Kidney (tissue), 14 donors: ENCODE data around the gene ZNF653. TPM values are rescaled to one million over a fixed set of nuclear protein-coding genes. Genes with fewer than 3 reads are reported as not detected.

ENCODE experiments used
- DNase-seq, 5 donors: peaks; one replicate each; pipeline ENCODE4 v3.0.0-alpha.2; 2013 to 2020
- FAIRE-seq: peaks from 2 replicates; lab custom pipeline; 2012; peaks lifted over from hg19 to GRCh38; lab: Jason Lieb, UNC
- H3K27ac ChIP-seq, 2 donors: one replicate each; pipeline ENCODE4 v1.7.0; 2013; ENCODE audit warnings: low read depth in 2 of 2, low read length in 2 of 2, inconsistent platforms in 1 of 2
- H3K27me3 ChIP-seq: one replicate; pipeline ENCODE4 v1.7.1; 2013; ENCODE audit warnings: low read length, inconsistent platforms; ENCODE audit not compliant: control insufficient read depth, insufficient read depth
- H3K36me3 ChIP-seq, 3 donors: one replicate each; pipeline versions ENCODE4 v1.7.0 to v1.7.1; 2013; ENCODE audit warnings: low read length in 3 of 3, control low read depth in 1 of 3, inconsistent platforms in 1 of 3; ENCODE audit not compliant: insufficient read depth in 3 of 3, control insufficient read depth in 2 of 3
- H3K4me1 ChIP-seq, 3 donors: one replicate each; pipeline versions ENCODE4 v1.7.0 to v1.7.1; 2013; ENCODE audit warnings: low read length in 3 of 3, inconsistent platforms in 1 of 3, low read depth in 1 of 3; ENCODE audit not compliant: control insufficient read depth in 2 of 3, insufficient read depth in 2 of 3
- H3K4me3 ChIP-seq, 3 donors: one replicate each; pipeline versions ENCODE4 v1.7.0 to v1.8.1; 2013; ENCODE audit warnings: low read length in 3 of 3, control low read depth in 1 of 3, inconsistent platforms in 1 of 3
- H3K9ac ChIP-seq, 3 donors: one replicate each; pipeline versions ENCODE4 v1.7.0 to v1.7.1; 2013; ENCODE audit warnings: low read length in 3 of 3, control low read depth in 1 of 3, inconsistent platforms in 1 of 3
- H3K9me3 ChIP-seq, 3 donors: one replicate each; pipeline versions ENCODE4 v1.7.0 to v1.7.1; 2013; ENCODE audit warnings: low read length in 3 of 3, control low read depth in 1 of 3, inconsistent platforms in 1 of 3; ENCODE audit not compliant: control insufficient read depth in 2 of 3, insufficient read depth in 1 of 3
- CTCF ChIP-seq: IDR thresholded peaks from 3 replicates; pipeline ENCODE4 v1.5.1; 2012; ENCODE audit warnings: mild to moderate bottlenecking, moderate library complexity, borderline replicate concordance; ENCODE audit not compliant: insufficient read depth; ENCODE audit errors: extremely low read depth
- intact Hi-C: fragments of 100-400 bp; cut with DNase I; formaldehyde crosslinking; loops from one replicate; pipeline ENCODE4 v1.11.1; 2022
- polyA plus RNA-seq: library from polyadenylated mRNA; stranded (reverse); fragments of 350-450 nt; fragmentation: Illumina TruSeq; extraction: RNeasy Lipid Tissue Mini Kit (QIAGEN cat#74804); gene quantifications from one replicate; pipeline ENCODE4 v1.2.3, GENCODE V29; 2014; ENCODE audit warnings: low read depth, low replicate concordance; ENCODE audit not compliant: insufficient read depth
- total RNA-seq: library from RNA; stranded (reverse); fragmentation: NEBNext Ultra II Directional; extraction: Animal tissue kit (Norgen Biotek cat#: 25700); gene quantifications from one replicate; pipeline ENCODE4 v1.2.1, GENCODE V29; 2021
- donor health status: control.
- donor health status: control.
- donor health status: control.
- donor health status: control.
- donor health status: control.
- donor health status: DM: yes; HTN: yes; CAD: no.
- donor health status: Normal renal cell carcinoma (clear cell type).

The ZNF653 gene
- total and polyA plus RNA-seq, 2 donors from 2014 or later = 10.8 to 11.5 TPM

- peaks cover 0 to 9% (median 5%) of the 10 kb centered on the region in 3 donors for H3K36me3 ChIP-seq
- H3K27me3 ChIP-seq = no peaks in the 10 kb centered on the region
Observed at GRCh38 chr19:11549386-11549953, 43.8 kb upstream of the ZNF653 start.

GRCh38 chr19:11547929-11548700 is 42.5 kb upstream of the ZNF653 start:
- no peak overlapping the region for H3K4me3 ChIP-seq
- TF ChIP-seq CTCF = no peak
- H3K9me3 ChIP-seq = no peaks in the 10 kb centered on the region
- no peak overlapping the region for H3K9ac ChIP-seq
- no peaks in the 10 kb centered on the region for H3K4me1 ChIP-seq
- FAIRE-seq (no peak), DNase-seq (no peak)
- intact Hi-C loops = no loop called here
- no peaks in the 10 kb centered on the region for H3K27me3 ChIP-seq
- peaks cover 0 to 2% (median 0%) of the 10 kb centered on the region in 3 donors for H3K36me3 ChIP-seq
- no peak overlapping the region for H3K27ac ChIP-seq

More at GRCh38 chr19:11549386-11549953, 43.8 kb upstream of the ZNF653 start:
- intact Hi-C loops = no loop called here
- no peak for TF ChIP-seq CTCF
- Histone ChIP-seq H3K27ac (no peak overlapping the region), H3K9ac (no peak overlapping the region), H3K9me3 (no peaks in the 10 kb centered on the region), H3K4me3 (no peak overlapping the region), H3K4me1 (no peaks in the 10 kb centered on the region)
- DNase-seq = no peak
- FAIRE-seq = no peak

- no peak overlapping the region for H3K27ac ChIP-seq
- H3K9me3 ChIP-seq = no peaks in the 10 kb centered on the region
- no peaks in the 10 kb centered on the region for H3K27me3 ChIP-seq
- peaks cover 0 to 3% (median 0%) of the 10 kb centered on the region in 3 donors for H3K4me1 ChIP-seq
- no peak for TF ChIP-seq CTCF
- no peak overlapping the region for H3K9ac ChIP-seq
- DNase-seq = no peak
- no peak overlapping the region for H3K4me3 ChIP-seq
- no peaks in the 10 kb centered on the region for H3K36me3 ChIP-seq
- intact Hi-C loops = no loop called here
- no peak for FAIRE-seq
Observed at GRCh38 chr19:11541238-11541637, 35.6 kb upstream of the ZNF653 start.
